GM23248 (cell line): ENCODE results near the gene NTN3.

Experiments
- EZH2 ChIP-seq: fragments of 200-600 bp; sonication (generic); IDR thresholded peaks from 2 replicates; pipeline ENCODE4 v1.6.1; 2018; ENCODE audit warnings: antibody characterized with exemption, mild to moderate bottlenecking; ENCODE audit not compliant: insufficient read depth, poor library complexity, severe bottlenecking
- EZH2phosphoT487 ChIP-seq: fragments of 200-600 bp; sonication (generic); IDR thresholded peaks from 2 replicates; pipeline ENCODE4 v1.6.1; 2018; ENCODE audit warnings: antibody characterized with exemption, moderate library complexity, mild to moderate bottlenecking, low read depth; ENCODE audit not compliant: insufficient read depth

DNA sequence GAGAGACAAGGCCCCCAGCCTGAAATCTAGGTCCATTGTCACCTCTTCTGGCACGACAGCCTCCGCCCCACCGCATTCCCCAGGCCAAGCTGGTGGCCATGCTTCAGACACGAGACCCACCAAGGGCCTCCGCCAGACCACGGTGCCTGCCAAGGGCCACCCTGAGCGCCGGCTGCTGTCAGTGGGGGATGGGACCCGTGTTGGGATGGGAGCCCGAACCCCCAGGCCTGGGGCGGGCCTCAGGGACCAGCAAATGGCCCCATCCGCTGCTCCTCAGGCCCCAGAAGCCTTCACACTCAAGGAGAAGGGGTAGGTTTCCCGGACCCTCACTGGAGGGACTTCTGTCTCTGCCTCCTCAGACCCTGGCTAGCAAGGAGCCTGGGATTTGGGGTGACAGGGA lies 10.2 kb upstream of the NTN3 start:
- TF ChIP-seq EZH2 (no peak), EZH2phosphoT487 (no peak)
